NCI-H524 treated with DMSO at 0.1 percent for 48 hours (cell line): ENCODE results near the gene THSD4.

ENCODE experiments used
- DNase-seq: peaks from one replicate; lab custom pipeline; 2025; lab: John Stamatoyannopoulos, UW

Gene THSD4

DNA sequence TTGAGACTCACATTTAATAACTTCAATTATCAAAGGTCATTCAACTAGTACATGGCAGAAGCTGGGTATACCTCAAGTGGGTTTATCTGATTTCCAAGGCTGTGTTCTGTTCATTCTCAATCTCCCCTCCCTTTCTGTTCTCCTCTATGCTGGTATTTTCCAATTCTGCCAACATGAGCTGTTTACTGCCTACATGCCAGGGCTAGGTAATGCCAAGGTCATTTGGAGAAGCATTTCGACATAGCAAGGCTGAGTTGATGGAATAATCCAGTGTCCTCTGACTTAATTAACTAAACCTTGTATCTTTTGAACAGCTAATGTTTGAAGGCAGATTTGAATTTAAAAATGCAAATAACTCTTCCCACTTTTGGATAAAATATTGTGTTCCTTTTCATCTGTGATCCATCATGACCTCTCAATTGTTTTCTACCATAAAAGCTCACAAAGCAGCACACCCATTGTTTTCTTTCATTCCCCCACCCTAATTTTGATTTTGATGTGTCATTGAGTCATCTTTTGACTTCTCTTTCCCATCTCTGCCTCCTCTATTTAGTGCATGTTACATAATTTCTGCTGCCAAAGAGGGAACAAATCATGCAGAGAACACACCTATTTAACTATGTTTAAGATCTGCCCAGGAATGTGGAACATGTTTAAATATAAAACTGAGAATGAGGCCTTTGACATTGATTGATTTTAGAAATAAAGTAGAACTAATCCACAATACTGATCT lies 386.2 kb downstream of the THSD4 start:
- no peak for DNase-seq

DNA sequence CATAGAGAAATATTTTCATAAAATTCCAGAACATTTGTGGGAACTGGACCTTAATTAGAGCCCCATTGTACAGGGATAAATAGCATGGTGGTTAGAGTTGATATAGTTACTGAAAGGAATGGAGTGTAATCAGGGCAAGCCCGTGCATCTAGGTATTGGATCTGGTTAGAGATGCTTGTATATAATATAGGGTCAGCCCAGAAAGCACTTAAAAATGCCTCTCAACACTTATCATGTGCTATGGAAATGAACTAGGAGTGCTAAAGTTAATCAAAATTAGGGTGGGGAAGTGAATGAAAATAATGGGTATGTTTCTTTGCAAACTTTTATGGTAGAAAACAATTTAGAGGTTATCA lies 386.8 kb downstream of the THSD4 start:
- DNase-seq: no peak

DNA sequence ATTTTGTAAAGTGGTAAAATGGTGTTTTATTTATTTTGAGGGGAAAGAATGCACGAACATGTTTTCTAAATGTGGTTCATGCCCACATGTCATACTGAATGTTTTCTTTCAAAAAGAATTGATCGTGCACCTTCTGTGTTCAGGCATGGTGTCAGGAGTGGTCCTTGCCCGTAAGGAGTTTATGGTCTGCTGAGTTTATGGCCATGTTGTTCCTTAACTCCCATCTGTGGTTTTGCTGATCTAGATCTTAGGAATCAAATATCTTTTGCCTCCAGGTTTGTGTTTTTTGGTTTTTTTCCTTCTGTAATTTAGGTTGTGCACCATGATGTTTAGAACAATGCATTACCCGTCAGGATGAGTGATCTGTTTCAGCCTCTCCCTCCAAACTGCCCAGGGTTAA lies 390.7 kb downstream of the THSD4 start:
- no peak for DNase-seq

DNA sequence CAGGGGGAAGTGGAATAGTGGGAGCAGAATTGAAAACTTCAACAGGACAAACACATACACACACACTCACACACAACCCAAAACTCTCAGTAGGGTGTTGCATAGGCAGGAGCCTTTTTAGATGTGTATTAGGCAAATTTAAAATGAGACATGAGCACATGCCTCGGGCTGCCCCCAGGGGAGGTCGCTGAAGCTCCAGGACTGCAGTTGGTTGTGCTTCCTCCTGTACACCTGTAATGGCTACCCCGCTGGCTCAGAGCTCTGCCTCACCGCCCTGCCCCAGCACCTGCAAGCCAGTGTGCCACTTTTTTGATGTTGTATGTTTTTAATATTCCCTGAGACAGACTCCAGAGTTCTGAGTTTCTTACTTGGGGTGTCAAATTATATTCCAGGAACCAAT lies 391.7 kb downstream of the THSD4 start:
- no peak for DNase-seq

DNA sequence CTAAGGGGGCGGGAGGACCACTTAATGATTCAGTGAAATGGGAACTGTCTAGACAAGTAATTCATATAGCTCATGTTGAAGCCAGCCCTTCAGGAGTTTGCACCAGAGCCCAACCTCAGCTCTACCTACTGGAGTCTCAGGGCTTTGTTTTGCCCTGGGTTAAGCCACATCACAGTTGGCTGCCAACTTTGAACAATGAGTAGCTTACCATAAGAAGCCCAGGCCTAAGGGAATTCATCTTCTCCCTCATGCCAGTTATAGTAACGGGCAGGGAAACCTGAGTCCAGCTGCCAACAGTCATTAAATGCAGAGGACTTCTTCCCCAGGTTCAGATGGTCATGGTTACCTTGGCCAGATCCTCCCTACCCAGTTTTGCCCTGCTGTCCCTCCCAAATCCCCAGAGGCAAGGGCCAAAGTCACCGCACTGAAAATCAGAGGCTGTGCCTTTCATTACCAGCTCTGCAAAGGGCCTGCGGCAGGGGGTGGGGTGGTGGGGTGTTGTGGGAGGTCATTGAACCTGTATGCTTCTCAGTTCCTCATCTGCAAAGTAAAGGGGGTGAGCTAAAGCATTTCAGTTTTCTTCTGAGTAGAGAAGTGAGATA lies 392.9 kb downstream of the THSD4 start:
- DNase-seq: no peak

DNA sequence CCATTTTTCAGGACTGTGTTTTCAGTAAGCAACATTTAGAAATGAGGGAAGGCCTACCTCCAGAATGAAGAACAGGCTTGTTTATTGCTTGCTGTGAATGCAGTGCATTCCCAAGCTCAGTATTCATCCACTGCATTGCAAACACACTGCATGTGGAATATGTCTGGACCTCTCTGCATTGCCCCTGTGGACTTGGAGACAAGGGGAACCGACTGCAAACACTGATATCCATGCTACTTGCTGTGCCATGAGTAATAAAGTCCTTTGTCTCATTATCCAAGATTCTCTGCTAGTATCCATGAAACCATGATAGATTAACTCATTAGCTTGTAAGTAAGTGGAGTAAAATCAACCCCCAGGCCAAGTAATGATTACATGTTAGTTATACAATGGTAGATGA lies 393.9 kb downstream of the THSD4 start:
- no peak for DNase-seq

DNA sequence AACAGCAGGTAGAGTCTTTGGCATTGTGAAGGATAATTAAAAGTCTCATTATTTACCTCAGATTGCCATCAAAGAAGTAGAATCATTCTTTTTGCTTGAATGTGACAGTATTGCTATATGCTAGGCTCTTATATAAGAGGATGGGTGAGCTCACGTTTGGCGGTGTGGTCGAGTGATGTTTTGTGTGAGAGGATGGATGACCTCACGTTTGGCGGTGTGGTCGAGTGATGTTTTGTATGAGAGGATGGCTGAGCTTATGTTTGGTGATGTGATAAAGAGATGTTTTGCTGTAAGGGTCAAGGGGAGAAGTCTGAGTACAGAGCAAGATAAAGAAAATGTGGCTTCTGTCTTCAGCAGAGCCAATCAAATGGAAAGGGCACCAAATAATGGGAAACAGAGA lies 395.5 kb downstream of the THSD4 start:
- no peak for DNase-seq

DNA sequence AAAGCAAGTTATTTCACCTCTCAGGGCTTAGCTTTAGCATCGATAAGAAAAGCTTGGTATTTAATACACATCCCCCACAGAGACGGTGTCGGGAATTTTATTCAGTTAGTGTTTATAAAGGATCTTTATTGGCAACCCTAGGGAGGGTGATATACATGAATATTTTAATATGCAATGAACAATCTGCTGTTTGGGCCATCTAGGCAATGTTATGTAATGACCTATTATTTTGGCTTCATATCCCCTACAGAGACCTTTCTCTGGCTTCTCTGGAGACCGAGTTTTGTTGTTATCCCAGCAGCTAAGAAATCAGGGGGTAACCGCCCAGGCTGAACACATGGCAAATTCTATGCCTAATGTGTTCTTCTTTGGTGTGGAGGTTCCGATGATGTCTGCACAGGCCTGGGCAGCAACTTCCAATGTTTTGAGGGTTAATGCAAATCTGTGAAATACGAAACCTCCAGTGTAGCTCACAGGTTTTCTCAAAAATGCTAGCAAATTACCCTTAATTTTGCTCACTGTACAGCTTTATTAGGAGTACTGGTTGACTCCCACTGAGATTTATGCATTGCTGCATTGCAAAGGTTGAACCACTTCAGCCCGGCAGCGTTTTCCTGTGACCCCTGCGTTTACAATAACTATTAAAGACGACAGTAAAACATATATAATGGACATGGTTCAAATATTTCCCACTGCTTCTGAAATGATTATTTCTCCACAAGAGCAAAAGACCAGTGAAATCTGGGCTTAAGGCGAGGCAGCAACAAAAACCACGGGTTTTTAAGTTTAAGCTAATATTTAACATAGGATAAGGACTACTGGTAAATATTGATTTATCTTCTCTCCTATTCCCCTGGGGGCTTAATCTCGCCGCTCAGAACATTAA lies 396.8 kb downstream of the THSD4 start:
- DNase-seq: no peak

DNA sequence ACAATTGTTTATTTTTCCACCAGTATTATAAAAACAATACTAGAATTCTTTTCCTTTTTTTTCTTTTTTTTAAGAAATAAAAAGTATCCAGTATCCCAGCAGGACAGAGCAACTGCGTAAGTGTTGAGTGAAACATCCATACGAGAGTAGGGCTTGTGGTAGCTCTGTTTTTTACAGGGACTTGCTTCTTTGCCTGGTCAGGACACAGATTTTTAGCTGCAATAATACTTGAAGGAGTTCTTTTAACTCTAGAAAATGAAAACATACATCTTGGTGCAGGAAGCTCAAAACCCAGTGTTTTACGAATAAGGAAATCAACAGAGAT lies 397.4 kb downstream of the THSD4 start:
- DNase-seq: no peak

DNA sequence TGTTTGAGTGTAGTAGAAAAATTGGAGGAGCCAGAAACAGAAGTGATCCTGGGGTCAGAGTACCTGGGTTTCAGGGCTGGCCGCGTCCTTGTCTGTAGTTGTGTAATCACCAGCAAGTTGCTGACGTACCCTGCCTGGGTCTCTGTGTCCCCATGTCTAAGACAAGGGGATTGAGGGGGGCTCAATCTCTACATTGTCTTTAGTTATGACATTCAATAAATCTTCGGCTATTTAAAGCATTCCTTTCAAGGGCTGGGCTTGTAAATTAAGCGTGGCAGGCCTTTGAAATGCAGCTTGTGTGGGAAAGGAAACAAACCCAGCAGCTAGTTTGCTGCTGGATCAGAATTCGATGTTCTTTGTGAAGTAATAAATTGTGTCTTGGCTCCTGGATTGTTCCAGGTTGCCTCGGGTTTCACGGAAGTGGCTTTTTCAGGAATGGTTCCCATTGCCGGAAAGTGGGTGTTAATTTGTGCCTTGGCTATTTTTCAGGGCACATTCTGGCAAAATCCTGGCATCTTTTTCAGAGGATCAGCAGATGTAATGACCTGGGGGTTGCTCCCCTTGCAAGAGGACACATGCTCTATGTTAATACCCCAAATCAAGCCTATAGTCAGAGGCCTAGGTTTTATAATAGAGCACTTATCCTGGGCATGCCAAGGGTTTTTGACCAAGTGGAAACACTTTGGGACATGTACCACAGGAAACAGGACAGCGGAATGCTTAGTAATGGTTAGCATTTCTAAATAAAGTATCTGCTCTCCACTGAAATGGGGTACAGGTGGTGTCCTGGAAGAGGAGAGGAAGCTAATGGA lies 400.3 kb downstream of the THSD4 start:
- DNase-seq: no peak

DNA sequence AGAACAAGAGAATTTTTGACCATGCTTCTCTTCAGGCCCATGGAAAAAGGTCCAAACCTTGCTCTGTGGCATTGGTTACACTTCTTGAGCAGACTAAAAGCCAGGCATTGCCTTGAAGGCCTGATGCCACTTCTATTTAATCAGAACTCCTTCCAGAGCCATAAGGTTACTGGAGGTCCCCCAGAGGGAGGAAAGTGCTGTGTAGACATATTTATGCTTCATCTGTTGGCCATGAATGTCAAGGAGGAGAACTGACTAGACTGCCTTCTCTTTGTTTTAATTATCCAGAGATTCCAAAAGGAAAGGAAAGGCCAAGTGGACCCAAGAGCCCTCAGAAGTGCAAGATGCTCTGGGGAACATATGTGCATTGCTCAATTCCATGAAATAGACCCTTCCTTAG lies 402.5 kb downstream of the THSD4 start:
- DNase-seq: no peak

DNA sequence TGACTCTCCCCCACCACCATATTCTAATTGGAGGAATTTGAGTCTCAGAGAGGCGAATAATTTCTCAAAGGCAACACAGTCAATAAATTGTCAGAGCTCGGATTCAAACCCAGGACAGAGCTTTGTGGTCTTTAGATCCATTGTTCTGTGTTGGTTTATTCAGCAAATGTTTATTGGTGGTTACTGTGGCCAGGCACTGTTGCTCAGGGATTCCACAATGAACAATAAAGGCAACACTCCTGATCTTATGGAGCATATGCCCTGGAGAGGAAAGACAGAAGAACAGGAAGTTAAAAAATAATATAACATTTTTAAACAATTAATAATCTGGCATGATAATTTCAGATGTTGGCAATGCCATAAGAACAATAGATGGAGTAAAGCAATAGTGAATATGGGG lies 403.4 kb downstream of the THSD4 start:
- DNase-seq: no peak

DNA sequence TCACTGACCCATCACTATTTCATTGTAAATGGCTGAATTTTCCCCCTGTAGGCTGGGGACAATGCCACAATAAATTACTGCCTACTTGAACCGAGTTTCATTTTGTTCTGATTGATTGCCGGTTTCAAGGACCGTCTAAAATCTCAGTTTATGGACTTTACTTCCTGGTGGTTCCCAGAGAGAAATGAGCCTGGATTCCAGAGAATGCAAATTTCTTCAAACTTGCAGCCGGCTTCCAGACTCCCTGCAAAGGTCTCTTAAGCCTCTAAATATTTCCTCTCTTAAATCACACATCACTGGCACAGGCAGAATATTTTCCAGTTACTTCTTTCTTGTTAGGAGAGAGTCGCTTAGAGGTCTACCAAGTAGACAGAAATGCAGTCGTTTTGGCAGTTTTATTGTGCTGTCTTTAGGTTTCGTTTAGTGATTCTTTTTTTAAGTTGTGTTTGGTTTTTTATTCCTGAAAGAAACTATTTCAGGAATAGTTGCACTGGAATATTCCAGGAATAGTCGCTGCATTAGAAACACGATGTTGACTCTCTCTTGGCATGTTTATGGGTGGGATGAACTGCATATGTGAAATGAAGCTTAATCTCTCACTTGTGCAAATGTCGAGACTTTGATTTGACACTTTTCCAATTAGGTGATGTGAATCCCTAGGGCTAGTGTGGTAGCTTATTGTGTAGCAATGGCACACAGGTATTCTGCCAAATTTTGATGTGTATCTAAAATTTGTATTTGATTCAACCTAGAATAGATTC lies 411.0 kb downstream of the THSD4 start:
- no peak for DNase-seq

DNA sequence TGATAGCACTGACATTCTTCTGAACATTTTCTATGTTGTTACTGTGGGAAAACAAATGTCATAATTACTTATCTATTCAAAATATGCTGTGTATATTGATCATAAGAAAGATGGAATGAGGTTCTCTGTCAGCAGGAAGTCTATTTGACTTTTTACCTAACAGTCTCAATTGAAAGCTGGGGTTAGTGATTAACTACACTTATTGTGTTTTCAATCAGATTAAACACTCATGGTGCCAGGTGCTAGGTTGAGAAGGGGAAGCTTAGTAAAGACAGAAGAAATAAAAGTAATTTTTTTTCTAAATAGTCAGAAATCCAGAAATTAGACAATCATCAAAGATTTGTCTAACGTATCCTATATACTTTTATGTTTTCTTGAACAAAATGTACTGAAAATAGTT lies 414.1 kb downstream of the THSD4 start:
- no peak for DNase-seq

DNA sequence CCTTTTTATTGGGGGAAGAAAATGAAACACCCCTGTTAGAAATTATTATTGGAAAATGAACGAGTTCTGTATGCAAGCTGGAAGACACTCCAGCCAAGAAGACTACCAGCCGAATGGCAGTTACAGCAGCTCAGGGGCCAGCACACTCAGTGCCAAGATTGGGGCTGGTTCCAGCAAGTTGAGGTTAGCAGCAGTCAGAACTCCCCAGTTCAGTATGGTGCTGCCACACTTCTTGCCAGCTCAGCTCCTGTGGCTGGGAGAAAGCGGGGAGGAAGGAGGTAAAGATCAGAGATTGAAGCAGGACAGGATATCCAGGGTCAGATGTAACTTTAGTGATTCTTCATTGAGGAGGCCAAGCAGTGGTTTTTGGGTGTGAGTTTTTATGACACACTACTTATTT lies 414.8 kb downstream of the THSD4 start:
- no peak for DNase-seq

DNA sequence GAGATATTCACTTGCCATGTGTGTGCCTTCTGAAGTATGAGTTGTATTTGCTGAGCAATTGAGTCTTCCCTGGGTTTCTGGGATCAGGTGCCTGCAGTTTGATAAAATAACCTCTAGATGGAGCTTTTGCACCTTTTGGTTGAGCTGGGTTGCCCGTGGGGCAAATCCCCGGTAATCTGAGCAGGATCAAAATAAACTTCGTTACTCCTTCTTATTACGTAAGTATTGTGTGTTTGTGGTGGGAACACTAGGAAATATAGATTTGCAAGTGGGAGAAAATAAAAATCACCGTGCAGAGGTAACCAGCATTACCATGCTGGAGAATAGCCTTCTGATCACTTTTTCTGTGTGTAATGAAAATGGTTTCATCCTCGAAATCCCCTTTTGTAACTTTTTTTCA lies 417.7 kb downstream of the THSD4 start:
- DNase-seq: peak; percentile 41

DNA sequence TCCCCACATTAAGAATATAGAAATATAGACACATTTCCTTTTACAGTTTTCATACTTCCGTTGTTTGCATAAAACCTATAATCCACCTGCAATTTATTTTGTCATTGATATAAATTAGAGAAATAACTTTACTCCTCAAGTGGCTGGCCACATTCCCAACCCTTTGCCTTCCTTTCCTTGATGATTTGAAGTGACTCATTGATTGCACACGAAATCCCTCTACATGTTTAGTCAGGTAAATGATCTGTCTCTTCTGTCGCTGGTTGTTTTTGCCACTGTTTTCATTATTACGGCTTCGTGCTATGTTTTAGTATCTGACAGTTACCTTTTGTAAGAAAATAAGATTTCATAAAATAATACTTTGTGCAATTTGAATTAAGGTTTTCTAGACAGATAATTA lies 422.9 kb downstream of the THSD4 start:
- no peak for DNase-seq

DNA sequence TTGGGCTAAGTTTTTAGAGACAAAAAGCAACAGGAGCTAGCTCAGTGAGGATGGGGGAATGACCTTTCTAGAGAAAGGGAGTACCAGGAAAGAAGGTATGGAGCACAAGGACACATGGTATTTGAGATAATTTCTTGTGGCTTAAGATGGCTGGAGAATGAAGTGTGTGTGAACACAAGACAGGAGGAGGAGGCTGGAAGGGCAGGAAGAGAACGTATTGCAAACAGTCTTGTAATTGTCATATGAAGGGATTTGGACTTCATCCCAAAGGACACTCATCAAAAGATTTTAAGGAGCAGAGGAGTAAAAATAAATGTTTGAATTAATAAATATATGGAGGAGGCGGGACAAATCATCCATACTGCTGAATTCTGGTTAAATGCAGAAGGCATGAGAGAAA lies 426.5 kb downstream of the THSD4 start:
- no peak for DNase-seq

DNA sequence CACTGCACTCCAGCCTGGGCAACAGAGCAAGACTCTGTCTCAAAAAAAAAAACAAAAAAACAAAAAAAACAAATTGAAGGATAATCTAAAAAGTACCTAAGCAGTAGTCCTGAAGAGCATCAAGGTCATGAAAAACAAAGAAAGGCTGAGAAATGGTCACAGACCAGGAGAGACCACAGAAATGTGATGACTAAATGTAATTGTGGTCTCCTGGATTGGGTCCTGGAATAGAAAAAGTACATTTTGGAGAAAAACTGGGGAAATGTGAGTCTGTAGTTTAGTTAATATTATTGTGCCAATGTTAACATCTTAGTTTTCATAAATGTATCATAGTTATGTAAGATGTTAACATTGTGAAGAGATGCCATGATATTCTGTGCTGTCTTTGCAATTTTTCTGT lies 427.6 kb downstream of the THSD4 start:
- DNase-seq: no peak

DNA sequence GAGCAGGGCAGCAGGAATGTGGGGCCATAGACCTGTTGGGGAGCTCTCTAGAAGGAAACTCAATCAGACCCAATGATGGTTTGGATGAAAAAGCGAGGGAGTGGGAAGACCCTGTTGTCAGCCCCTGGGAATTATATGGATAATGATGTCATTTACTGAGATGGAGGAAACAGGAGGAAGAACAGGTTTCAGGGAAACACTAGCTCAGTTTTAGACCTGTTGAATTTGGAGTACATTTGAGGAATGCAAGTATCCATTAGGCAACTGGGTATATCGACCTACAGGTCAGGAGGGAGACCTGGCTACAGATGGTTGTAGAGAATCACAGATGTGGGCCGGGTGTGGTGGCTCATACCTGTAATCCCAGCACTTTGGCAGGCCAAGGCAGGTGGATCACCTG lies 428.1 kb downstream of the THSD4 start:
- no peak for DNase-seq

DNA sequence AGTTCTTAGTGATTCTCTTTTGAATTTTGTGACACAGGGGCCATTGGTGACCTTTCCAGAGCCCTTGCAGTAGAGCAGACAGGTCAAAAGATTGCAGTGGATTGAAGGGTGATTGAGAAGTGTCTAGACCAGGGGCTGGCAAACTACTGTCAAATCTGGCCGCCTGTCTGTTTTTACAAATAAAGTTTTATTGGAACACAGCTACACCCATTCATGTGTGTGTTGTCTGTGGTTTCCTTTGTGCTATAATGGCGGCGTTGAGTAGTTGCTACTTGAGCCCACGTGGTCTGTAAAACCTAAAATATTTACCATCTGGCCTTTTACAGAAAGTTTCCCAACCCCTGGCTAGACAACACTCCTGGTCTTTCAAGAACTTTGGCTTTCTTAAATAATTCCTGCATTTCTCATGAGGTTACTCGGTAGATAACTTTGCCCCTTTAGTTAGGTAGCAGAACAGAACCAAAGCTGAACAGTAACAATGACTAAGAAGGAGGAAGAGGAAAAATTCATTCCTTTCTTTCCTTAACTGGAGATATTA lies 430.0 kb downstream of the THSD4 start:
- no peak for DNase-seq

DNA sequence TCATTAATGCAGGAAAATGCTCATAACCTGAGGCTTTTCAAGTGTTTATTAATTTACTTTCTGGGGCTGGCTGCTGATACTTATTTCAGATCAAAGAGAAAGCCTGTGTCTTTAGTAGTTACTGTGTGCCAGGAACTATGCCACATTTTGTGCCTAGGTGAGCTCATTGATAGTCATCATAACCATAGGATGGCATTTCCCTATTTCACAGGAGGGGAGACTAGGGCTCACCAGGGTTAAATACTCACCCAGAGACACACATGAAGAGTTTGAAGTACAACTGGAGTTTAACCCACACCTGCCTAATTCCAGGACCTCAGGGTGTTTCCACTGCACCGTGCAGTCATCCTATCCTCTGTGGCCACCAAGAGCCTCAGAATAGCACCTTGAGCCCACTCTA lies 430.7 kb downstream of the THSD4 start:
- no peak for DNase-seq
